ENCODE data around the gene TMEM9.

GRCh38 chr1:201115390-201115937 is 38.8 kb downstream of the TMEM9 start:
- no peak for TF ChIP-seq EZH2 (IDR thresholded peaks at IDR 0.05)
- TF ChIP-seq POLR2AphosphoS5 (IDR thresholded peaks at IDR 0.05; ENCODE audit: borderline replicate concordance, low read depth, low read length) = no peak
- TF ChIP-seq FOXP2 (optimal IDR thresholded peaks at IDR 0.05; ENCODE audit: control extremely low read depth, extremely low read length, insufficient read depth) = no peak

Data from SK-N-MC (cell line).